Stimulated activated naive CD8-positive, alpha-beta T cell treated with anti-CD3 and anti-CD28 coated beads, Interleukin-15, Interleukin-2, amounts not matched to agents 100 U/mL and 50 U/mL, for 24 hours (primary cell): ENCODE results near the gene BCAS1.

ENCODE experiments used
- ATAC-seq: fragments of 150-1000 bp; cut with Tn5 transposase; one replicate; pipeline ENCODE4 v1.10.0; 2021
- DNase-seq: peaks from one replicate; pipeline ENCODE4 v3.0.0; 2021

The BCAS1 gene

DNA sequence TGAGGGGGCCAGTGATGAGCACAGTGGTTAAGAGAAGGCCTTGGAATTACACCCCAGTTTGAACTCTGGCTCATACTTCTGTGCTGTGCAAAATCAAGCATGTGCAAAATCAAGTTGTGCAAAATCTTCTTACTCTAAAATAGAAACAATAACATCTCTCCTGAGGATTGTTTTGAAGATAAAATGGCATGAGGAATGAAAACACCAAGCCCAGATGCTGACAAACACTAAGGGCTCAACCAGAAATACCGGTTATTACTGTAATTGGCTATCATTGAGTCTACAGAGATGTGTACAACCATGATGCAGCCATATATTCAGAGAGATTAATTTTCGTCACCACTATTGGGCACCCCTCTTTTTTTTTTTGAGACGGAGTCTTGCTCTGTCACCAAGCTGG lies 5.9 kb upstream of the BCAS1 start:
- ATAC-seq (no peak), DNase-seq (no peak)

DNA sequence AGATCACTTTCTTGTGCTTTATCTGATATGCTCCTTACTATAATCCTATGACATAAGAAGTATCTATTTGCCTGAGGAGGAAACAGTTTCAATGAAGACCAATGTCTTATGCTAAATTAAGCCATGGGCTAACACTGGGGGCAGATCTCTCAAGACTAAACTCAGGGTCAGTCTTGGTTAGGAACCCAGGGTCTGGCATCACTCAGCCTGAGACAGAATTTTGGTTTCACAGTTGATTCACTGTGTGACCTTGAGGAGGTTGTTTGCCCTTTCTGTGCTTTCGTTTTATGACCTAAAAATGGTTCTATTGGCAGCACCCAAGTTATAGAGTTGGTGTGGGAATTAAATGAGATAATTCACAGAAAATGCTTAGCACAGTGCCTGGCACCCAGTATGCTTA lies 4.9 kb upstream of the BCAS1 start:
- DNase-seq = no peak
- no peak for ATAC-seq

DNA sequence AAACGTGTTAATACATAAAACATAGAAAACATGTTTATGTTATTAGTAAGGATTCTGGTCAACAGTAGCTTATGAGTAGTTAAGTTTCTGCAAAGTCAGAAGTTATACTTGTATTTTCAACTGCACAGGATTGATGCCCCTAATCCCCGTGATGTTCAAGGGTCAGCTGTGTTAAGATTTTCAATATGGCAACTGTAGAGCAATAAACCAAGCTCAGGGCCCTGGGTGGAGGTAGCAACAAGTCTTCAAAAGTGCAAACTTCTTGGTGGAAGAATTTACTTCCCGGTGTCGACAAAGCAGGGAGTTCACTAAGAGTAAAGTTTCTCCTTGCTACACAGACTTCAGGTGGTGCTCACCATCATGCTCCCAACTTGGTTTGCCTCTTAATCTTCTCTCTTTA lies 4.1 kb upstream of the BCAS1 start:
- no peak for ATAC-seq
- no peak for DNase-seq

GRCh38 chr20:54073288-54073687 lies 2.9 kb upstream of the BCAS1 start:
- DNase-seq = no peak
- ATAC-seq = no peak

GRCh38 chr20:54069501-54069971 lies 858 bp downstream of the BCAS1 start:
- ATAC-seq (no peak), DNase-seq (no peak)

- DNase-seq (no peak), ATAC-seq (no peak)
These were observed 1.4 kb downstream of the BCAS1 start for GRCh38 chr20:54068966-54069365.

GRCh38 chr20:54068495-54068894 lies 1.9 kb downstream of the BCAS1 start:
- ATAC-seq (no peak), DNase-seq (no peak)

GRCh38 chr20:54067606-54068174 lies 2.7 kb downstream of the BCAS1 start:
- DNase-seq = no peak
- no peak for ATAC-seq

DNA sequence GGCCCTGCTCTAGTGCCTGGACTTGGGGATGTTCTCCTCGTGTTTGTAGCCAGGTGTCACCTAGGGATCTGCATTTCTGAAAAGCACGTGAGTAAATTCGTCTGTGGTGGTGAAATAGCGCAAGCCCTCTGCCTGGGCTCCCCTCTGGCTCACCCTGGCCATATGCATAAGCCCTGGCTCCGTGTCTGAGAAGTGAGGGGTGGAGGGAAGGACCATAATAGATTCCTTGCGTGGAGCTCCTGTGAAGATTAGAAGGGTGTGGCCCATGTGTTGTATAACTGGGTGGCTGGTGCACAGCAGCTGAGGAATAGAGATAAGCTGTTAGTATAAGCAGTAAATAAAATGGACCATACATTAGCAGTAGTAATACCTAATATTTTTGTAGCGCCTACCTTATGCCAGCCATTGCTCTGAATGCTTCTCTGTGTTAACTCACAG lies 4.8 kb downstream of the BCAS1 start:
- DNase-seq = no peak
- no peak for ATAC-seq

- ATAC-seq = no peak
- DNase-seq = no peak
These were observed 5.5 kb downstream of the BCAS1 start for GRCh38 chr20:54064939-54065338.

DNA sequence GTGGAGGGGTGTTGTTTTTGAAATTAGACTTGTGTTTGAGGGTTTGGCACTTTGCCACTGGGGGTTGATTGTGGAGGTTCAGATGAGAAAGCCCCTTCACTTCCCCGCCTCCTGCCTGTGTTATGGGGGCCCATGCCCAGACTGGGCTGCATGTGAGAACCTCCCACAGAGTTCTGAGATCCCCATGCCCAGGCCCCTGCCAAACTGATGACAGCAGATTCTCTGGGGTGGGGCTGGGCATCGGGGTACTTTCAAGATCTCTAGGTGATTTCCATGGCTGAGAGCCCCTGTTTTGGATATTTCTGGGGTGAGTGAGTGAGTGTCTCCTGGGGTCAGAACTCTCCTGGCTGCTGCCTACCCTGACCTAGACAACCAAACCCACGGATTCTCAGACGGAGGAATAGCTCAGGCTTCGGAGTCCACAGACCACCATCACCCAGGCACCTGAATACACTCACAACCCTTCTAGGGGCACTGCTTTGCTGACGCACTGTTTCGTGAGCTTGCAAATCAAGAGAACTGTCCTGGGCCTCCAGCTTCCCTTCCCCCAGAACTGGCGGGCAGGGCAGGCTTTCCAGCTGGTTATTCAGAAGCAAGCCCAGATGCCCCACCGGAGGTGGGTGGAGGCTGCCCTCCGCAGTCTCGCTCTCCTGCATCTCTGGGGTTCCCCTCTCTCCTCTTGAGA lies 6.3 kb downstream of the BCAS1 start:
- ATAC-seq = peak; percentile 84
- DNase-seq = peak; percentile 67

DNA sequence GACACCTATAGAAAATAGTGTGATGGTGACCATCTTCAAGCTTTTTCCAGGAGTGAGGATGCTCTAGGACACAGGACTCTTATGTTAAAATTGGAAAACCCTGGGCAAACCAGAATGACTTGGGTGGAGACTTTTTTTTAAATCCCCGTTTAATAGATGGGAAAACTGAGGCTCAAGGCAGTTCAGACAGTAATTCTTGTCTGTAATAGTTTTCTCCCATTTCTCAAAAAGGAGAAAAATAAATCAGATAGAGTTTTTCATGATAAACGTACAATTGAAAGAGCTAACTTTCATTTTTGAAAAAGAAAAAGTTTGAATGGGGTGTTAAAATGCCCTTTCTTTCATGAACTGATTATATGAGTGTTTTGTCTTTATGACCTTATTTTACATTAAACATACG lies 6.8 kb downstream of the BCAS1 start:
- DNase-seq (no peak), ATAC-seq (no peak)

GRCh38 chr20:54062812-54063280 lies 7.5 kb downstream of the BCAS1 start:
- DNase-seq = no peak
- ATAC-seq = no peak

DNA sequence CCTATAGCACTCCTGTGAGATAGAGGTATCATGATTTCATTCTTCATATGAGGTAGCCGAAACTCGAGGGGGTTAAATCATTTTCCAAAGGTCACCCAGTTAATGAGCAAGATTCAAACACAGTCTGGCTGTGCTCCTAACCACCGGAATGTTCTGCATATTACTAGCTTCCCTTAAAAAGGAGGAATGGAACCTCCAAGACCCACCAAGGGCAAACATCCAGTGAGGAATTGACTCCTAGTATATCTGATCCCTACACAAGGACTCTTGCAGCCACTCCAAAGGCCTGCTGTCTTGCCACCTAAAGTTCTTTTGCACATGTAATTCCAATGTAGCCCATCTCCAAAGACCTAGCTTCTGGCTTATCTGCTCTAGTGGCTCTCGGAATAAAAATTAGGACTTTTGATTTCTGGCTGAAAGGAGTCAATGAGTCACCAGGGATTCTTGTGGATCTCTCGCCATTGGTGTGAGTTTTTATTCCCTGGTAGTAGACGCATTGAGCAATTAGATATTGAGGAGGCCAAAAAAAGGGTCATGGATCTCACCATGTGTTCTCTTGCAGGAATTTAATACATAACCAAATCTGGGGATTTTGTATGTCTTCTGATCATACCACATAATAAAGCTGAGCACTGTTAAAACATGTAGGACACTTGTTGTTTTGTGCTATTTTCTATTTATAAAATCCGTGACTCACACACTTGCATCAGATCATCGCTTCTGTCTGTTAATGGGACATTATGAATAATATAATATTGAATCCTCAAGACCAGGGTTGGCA lies 9.1 kb downstream of the BCAS1 start:
- ATAC-seq (no peak), DNase-seq (no peak)

DNA sequence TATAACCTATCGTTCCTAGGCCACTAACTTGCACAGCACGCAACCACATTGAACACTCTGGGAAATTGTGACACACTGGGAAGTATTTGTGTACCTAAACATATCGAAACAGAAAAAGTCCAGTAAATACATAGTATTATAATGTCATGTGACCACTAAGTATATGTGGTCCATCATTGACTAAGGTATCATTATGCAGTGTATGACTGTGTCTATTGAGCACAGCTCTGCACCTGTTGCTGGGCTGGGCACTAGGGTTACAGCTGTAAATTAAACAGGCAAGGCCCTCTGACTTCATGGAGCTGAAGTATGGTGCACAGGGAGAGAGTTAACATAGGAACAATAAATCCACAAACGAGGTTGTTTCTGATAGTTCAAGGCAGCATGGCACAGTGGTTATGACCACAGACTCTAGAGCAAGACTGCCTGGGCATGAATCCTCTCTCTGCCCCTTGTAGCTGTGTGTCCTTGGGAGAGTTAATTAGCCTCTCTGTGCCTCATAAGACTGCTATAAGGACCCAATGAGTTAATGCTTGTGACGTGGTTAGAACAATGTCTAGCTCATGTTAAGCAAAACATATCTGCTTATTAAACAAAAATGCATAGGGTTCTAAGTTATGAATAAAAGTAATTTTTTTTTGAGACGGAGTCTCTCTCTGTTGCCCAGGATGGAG lies 10.6 kb downstream of the BCAS1 start:
- DNase-seq = no peak
- no peak for ATAC-seq

DNA sequence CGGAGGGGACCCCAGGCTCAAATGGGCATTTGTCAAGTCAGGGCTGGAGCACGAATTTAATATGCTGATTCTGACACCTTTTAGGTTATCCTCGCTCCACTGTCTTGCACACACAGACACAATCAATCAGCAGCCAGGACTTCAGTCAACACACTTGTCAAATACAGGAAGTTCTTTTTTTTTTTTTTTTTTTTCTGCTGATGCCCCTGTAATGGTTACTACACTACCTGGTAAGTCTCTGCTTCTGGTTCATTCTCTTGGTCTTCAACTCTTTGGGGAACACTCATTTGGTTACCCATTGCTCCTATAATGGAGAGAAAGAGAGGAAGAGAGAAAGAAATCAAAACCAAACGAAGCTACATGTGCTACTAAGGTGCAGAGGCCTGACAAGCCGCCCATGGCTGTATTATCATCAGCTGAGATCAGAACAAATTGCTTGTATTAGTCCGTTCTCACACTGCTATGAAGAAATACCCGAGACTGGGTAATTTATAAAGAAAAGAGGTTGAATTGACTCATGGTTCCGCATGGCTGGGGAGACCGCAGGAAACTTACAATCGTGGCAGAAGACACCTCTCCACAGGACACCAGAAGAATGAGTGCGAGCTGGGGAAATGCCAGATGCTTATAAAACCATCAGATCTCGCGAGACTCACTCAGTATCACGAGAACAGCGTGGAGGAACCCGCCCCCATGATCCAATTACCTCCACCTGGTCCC lies 11.8 kb downstream of the BCAS1 start:
- DNase-seq (no peak), ATAC-seq (no peak)

DNA sequence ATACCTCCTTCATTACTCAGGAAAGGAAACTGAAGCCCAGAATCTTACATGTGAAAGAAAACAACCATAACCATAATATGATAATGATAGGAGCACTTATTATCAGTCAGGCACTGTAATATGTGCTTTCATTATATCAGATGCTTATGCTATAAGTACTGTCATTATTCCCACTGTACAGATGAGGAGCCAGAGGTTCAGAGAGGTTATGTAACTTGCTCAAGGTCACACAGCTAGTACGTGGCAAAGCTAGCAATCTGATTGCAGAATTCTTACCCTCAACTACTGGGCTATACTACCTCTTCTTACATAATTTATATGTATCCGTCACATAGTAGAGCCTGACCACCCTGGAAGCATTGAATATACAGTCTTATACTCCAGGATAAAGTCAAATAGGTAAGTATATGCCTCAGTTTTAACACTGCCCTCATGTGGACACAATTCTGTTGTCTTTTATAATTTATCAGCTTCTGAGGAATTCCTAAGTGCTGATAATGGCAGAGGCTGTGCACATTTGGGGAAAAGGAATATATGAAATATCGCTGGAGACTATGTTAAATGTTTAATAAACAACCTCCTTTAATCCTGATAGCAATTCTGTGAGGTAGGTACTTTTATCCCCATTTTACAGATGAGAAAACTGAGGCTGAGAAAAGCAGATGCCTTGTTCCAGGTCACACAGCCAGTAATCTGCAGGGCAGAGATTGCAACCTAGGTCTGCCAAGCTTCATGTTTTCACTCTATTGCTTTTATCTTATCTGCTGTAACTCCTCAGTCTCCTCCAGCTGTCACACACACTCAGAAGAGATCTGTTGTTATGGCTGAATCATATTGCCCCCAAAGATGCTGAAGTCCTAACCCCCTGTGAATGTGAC lies 13.4 kb downstream of the BCAS1 start:
- DNase-seq = no peak
- ATAC-seq = no peak

DNA sequence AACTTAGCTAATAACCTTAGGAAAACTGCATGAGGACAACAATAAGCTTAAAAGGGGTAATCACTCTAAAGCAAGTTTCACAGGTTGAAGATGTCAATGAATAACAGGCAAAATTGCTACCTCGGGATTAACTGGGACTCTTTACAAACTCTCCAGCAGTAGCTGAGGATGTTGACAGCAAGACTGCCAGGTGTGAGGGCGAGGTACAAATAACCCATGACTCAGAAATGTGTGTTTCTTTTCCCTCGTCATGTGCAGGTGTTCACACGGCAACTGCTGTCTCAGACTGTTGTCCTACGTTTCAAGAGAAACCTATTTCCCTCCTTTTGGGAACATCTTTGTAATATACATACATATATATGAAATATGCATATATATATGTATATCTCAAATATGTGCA lies 15.9 kb downstream of the BCAS1 start:
- DNase-seq (no peak), ATAC-seq (no peak)

DNA sequence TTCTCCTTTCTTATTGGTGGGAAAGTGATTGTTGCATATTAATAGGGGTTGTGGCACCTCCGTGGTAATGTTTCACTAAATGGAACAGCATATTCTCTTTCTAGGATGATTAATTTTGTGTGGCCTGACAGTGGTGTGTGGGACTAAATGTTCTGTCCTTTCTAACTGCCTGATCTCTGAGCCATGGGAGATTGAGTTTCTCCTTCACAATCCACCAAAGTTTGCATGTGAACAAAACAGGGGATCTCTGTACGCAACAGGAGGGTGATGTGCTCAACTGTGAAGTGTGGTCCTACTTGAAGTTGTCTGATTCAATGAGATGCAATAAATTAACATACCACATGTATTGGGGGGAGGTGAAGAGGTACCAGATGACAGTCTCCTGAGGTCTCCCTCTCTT lies 19.3 kb downstream of the BCAS1 start:
- DNase-seq (no peak), ATAC-seq (no peak)

DNA sequence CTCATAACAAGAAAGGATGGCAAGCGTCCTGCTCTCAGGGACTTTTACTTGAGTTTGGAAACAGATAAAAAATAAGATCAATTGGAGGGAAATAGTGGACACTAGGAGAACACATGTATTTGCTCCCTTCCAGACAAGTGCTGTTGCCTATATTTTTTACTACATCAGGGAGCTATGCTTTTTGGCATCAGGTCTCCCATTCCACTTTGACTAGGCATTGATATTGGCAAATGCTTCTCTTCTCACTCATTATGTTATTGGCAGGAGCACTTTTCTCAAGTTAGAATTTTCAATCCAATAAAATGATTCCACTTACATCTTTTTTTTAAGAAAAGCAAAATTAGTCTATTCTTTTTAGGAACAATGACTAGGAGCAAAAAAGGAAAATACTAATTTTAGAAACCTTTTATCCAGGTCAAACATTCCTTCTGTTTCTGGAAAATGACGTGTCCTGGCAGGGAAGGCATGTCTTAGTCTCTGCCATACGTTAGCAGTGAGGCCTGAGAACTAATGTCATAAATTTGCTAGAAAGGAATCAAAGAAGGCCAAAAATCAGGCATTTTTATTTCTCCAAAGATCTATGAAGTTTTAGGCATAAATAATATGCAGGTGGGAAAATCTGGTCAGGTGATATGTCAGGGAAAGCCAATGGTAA lies 21.4 kb downstream of the BCAS1 start:
- ATAC-seq (no peak), DNase-seq (no peak)

- ATAC-seq = no peak
- DNase-seq = no peak
These were observed 21.9 kb downstream of the BCAS1 start for GRCh38 chr20:54048481-54048880.
